Measurements from ENCODE around the gene ADAMTS9.

Gene ADAMTS9

DNA sequence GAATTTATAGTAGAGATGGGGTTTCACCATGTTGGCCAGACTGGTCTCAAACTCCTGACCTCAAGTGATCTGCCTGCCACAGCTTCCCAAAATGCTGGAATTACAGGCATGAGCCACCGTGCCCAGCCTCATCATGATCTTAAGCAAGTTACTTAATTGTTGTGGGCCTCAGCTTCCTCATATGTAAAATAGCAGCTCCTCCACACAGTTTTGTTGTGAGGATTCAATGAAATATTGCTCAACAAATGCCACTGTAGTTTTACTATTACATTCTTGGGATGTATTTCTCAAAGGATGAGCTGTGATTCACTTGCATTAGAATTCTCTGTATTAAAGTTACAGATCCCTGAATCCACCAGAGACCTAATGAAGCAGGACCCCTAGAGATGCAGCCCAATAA is 168.8 kb downstream of the ADAMTS9 start:
- DNase-seq, result no peak

DNA sequence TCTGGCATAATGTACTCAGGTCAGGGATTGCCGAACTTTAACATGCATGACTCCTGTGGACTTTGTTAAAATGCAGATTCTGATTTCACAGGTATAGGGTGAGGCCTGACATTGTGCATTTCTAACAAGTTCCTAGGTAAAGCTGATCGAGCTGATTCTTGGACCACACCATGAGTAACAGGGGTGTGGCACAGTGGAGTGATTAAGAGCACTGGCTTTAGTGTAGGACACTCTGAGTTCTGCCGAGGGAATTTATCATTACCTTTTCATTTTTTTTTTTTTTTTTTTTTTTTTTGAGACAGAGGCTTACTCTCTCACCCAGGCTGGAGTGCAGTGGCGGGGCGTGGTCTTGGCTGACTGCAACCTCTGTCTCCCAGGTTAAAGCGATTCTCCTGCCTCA is 169.3 kb downstream of the ADAMTS9 start:
- no peak for DNase-seq

DNA sequence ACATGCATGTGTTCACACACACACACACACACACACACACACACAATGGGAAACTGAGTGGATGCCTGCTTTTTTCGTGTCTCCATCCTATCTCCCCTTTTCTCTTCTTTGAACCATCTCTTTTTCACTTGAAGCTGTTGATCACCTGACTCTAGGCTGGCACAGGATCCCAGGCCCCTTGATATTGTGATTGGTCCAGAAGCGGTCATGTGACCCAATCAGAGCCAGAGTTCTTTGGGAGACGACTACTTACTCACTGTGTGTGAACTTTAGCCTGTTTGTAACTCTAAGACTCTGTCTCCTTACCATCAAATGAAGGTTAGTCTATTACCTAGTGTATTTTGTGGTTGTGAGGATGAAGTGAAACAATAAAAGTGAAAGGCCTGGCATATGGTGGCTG is 172.9 kb downstream of the ADAMTS9 start:
- no peak for DNase-seq

DNA sequence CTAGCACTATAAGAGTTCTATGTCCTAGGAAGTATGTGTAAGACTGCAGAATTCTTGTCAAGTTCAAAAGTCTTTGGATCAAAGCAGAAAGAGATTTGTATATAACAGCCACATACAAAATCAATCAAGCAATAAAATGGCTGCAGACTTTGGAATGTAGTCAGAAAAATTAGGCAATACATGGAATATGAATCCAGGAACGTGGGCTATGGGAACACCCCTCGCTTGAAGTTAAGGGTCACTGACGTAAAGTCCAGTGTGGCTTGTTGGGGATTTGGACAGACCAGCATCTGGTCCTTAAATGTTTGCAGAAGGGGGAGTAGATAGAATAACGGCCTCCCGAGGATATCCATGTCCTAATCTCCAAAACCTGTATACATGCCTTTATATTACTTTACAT is 178.6 kb downstream of the ADAMTS9 start:
- no peak for DNase-seq

DNA sequence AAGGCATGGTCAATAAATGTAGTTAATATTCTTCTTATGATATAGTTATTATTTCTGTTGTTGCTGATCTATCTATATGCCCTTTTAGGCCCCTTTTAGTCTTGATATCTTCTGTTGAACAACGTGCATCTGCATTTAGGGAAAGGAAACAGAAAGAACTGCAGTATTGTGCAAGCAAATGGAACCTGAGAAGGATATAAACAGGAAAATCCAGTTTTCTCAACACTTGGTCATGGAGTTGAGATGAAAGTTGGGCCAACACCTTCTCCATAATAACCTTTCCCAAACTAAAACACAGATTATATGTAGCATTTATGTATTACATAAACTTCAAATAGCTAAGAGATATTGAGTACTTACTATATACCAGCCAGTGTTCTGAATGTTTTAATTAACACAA is 179.7 kb downstream of the ADAMTS9 start:
- DNase-seq, result no peak

DNA sequence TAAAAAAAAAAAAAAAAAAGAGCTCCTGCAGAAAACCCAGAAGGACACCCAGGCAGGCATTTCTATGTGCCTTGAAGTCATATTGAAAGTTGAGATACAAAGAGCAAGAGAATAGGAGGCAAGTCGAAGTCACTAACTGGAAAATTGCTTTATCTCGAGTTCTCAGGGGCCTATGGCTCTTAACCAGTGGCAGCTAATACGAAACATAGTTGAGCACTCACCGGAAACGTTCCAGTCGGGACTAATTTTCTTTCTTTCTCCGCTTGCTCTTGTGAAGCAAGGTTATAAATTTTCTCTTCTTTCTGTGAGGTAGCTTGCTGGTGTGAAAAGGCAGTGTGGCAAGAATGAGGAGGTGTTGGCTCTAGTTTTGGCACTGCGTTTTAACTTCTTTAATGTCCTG is 181.5 kb downstream of the ADAMTS9 start:
- DNase-seq, result no peak

DNA sequence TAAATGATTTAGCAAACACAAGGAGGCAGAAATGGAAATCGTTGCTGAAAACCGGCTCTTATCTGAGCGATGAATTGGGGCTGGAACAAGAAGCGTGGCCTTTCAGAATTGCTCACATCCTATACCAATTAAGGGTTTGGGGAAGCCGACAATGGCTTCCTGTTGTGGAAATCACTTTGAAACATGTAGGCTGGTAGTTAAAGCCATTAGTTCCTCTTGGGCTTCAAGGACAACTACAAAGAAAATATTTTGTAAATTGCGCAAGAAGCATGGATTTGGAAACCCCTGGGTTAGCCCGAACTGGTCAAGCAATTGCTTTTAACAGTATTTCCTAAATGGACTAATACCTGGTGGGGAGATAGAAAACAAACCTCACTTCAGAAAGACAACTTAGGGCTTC is 182.4 kb downstream of the ADAMTS9 start:
- no peak for DNase-seq

DNA sequence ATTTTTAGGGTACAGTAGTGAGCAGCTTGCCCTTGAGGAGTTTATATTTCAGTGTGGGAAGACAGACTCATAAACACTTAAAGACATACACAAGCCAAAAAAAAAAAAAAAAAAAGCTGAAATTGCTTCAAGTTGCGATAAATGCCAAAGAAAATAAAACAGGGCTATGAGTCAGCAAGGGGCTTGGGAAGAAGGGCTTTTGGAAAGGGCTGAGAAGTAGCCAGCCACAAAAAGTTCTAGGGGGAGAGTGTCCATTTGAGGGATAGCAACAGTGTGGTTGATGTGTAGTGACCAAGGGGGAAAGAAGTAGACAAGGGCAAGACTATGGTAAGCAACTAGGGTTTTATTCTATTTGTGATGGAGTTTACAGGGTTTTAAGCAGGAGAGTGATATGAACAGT is 185.5 kb downstream of the ADAMTS9 start:
- no peak for DNase-seq

DNA sequence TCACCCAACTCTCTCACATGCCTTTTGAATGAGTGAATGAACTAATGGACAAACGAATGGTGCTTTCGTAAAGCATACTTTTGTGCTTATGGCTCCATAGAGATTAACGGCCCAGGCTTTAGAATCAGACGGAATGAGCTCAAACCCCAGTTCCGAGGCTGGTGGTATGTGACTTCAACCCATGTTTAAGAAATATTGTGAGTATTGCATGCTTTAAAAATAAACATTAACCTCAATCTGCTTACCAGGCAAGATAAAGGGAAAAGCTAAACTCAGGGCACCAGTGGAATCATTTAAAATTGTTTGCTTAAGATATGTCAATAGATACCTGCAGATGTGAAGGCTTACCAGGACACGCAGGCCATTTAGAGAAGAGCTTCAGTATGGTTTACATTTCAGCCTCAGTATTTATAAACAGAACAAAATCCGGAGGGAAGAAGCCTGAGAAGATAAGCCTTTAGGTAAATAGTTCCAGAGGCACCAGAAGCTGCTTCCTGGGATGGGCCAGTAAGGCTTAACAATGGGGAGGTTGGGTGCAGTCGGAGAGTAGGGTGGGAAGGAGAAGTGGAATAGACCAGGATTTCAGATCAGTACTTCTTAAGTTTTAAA is 186.4 kb downstream of the ADAMTS9 start:
- no peak for DNase-seq

DNA sequence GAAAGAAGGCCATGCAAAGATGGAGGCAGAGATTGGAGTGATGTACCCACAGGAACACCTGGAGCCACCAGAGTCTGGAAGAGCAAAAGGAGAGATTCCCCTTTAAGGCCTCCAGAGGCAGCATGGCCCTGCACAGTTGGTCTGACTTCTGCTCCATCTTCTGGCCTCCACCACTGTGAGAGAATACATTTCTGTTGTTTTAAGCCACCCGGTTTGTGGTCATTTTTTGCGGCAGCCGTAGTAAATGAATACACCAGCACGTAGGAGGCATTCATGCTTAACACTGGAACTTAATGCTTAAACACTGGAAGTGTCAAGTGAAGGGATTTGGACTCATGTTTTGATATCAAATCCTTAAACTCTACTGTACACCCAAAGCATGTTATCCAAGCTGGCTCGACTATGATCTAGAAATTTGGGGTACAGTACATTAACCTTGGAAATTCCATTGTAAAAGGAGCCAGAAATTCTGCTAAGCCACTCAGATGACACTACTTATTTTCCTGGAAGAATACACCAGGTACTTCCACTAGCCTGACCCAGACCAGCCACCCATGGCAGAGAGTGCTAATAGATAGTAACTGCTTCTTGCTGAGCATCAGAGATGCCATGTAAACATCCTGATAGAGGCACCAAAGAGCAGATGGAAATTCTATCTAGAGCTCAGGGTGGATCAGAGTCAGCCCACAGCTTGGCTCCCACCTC is 190.9 kb downstream of the ADAMTS9 start:
- DNase-seq, result no peak

DNA sequence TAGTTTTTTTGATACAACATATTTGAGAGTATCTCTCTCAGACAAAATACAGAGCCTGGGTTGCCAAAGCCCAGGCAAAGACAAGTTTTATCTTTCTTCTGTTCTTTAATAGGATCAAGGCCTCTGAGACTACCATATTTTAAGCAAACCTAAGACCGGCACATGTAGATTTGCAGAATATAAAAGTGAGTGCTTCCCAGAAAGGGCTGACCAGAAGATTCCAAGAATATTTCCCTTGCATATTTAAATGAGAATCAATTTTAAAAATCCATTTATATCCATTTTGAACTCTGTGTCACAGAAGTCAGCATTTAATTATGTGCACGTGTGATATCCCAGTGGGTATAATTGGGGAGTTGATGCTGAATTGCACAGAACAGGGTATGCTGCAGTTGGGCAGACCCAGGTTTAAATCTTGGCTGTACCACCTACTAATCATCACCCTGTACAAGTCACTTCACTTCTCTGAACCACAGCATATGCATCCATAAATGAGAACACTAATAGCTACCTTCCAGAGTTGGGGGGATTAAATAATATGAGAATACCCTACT is 191.9 kb downstream of the ADAMTS9 start:
- no peak for DNase-seq

DNA sequence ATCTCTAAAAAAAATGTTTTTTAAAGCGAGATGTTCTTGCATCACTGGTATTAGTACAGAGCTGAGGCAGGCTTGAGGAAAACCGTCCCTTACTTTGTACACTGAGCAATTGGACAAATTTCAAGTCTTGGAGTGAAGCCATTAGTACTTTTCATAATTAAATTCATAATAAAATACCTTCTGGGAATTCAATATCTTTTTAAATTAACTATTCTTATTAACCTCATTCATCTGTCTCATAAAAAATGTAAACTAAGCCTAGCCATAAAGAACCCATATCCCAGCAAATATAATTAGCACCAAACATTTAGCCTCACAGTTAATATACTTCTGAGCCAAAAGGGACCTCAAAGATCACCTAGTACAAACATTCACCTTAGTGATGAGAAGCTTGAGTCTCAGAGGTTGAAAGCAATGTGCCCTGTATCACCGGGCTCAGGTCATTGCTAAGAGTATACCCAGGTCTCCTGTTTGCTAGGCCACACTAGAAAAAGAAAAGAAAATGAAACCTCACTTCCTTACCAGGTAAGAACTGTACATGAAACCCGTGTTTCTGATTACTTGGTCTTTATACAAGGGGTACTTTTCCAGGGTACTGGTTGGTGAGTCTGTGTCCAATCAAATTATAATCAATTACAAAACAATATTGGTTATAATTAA is 192.5 kb downstream of the ADAMTS9 start:
- DNase-seq, result no peak

DNA sequence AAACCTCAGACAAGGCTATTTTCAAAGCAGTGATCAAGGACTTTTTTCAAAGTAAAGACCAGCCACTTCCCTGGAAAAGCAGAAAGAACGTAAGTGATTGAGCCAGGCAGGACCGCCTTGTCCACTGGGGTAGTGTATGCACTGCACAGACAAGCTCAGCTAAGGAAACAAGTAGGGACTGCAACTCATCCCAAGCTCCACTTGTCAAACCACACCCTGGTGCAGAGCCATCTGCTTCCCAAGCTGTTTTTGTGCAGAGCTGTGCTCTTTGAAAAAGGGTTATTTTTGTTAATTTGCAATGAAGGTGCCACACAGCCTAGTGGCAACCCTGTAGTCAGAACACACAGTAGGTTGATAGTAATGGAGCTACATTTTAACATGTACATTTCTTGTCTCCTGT is 193.3 kb downstream of the ADAMTS9 start:
- DNase-seq, result no peak

DNA sequence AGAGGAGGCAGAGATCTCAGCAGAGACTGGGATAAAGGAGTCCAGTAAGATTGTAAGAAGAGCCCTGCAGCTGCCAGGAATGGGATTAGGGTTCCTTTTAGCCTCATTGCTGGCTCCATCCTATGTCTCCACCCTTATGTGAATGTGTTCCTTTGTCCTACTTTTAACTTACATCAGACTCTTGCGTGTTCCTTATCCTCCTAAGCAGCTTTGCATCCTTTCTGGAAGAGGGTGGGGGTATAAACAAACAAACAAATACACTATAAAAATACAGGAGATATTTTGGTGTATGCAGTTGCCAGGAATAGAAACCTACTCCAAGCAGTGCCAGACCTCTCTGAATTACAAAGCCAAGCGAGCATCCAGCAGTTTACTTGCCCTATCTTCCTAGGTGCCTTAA is 194.7 kb downstream of the ADAMTS9 start:
- DNase-seq, result no peak

DNA sequence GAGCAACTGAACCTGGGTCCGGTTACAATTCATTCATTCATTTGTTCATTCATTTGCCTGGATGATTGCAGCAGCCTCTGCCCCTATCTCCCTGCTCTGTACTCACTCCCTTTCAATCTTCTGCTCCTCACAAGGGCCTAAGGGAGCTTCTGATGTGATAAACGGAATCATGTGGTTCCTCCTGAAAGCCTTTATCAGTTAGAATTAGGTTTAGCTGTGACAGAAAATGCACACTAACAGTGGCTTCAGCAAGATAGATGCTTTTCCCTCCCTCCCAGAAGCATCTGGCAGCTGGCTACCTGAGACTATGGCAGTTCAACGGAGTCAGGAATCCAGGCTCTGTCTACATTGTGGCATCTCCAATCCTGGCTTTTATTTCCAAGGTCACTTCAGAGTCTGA is 196.0 kb downstream of the ADAMTS9 start:
- DNase-seq, result no peak

DNA sequence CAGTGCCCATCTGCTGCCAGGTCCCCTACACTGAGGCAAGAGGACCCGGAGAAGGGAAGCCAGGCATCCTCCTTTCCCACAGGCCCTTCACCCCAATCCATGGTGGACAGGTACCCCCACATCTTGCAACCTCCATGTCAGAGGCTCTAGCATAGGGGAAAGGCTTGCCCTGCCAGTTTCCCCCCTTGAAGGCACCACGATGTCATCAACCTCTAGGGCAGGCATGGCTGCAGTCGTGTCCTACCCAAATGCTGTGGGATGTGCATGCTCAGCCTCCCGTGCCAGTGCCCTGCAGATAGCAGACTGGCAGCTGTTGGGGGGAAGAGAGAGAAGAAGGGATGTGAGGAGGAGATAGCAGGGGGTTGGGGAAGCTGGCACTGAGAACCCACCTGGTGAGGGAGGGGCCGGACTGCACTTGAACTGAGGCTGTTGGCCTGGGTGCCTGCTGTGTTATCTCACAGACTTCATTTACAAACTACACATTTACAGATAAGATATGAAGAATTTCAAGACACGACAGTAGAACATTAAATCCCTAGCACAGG is 197.5 kb downstream of the ADAMTS9 start:
- DNase-seq, result no peak

DNA sequence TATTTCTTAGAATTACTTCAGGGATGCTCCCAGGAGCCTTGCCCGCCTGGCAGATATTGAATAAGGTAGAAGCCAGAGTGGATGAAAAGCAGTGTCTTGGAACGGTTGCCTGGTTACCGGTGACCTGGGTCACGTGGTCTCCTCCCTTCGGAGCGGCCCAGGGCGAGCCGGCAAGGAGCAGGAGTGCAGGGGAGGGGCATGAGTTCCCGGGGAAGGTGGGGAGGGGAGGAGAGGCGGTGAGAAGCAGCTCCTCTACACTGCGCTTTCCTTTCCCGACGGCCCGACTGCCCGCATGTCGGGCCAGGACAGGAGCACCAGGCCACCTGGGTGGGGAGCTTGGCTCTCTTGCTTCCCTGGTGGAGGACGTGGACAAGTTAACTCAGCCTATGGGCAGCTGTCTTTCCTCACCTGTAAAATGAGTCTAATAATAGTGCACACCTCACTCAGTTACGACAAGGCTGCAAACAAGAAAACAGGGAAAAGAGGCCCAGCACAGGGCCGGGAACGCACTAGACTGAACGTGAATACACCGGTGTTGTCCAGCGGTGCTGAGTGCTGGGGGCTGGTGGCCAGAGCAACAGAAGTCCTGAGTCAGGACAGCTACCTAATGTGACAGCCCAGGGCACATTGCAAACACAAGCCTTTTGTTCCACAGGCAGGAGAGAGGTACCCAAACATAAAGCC is 198.3 kb downstream of the ADAMTS9 start:
- no peak for DNase-seq

DNA sequence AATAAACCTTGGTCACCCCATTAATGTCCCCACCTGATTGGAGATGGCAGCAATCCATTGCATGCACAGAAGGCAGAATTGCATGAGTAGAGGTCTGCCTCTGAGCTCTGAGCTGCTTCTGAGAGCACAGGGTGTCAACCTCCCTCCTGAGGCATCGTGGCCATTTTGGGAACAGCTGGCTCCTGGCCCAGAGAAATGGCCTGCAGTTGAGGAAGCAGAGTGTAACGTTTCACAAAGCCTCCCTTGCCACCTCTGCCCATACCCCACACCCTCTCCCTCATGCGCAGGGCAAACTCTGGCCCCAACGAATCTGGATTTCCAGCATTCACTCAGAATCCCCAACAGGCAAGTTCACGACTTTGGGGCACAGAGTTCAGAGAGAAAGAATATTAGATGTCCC is 198.9 kb downstream of the ADAMTS9 start:
- no peak for DNase-seq

DNA sequence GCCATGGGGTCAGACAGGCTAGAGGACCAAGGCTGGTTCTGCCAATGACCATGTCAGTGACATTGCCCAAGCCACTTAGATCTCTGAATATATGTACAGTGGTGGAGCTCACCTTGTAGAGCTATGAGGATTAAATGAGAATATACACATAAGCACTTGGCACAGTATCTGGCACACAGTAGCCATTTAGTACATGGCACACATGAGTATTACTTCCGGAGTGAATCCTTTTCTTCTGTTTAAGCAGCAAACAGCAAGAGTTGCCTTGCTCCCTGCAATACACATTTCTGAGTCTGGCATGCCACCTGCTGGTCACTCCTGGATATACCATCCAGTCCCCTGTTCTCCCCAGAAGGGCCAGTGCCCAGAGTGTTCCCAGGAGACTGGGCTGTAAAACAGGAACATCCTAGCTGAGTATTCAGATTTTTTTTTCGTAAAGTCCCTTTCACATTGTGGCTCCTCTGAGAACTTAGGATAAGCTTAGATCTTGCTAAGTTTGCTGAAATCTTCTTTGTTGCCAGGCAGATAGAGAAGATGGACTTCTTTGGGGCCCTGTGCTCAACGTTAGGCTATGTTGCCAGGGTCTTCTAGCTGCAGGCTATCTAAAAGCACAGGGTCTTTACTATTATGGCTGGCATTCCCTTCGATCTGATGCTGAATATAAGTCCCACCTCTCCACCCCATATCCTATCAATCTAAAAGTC is 203.4 kb downstream of the ADAMTS9 start:
- peak in 1 of 2 experiments; percentile 21 for DNase-seq

DNA sequence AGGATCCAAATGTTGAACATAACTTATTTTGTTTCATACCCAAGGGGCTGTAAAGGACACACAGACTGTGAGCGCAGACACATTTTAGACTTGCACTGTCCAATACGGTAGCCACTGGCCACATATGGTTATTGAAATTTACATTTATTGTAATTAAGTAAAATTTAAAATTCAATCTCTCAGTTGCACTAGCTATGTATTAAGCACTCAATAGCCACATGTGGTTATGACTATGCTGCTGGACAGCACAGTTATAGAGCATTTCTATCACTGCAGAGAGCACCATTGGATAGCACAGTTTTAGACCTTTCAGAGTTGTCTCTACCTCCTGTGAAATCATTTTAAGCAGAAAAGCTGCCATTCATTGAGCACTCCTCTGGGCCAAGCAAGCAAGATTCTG is 204.3 kb downstream of the ADAMTS9 start:
- no peak for DNase-seq

DNA sequence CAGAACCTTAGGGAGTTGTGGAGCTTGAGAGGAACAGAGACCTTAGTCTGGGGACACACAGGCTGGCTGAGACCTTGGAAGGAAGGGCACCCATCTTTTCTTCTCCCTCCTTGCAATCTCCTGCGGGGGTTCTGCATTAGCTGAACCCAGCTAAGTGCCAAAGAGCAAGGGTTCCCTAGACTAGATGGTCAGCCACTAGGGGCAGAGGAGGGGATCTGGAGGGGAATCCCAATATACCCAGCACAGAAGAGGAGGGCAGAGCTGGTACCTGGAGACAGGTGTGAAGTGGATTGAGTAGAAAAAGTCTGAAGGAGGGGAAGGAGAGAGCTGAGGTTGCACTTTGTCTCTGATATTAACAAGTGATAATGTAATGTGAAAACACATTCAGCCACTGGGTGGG is 212.8 kb downstream of the ADAMTS9 start:
- no peak for DNase-seq

DNA sequence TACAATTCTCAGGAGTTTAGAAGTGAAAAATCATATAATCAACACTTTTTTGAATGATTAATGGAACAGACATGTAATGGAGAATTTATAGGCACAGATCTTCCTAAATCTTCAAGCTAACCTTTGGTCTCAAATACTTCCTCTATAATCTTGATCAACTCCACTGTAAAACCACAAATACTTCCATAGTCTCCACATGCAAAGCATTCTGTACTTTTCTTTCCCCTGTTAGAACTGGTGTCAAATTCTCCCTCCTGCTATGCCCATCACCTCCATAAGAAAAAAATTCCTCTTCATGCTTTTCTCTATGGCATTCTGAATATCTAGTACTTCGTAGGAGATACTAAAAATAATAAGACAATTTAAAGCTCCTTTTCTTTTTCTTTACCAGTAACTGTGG is 214.3 kb downstream of the ADAMTS9 start:
- DNase-seq, result no peak

DNA sequence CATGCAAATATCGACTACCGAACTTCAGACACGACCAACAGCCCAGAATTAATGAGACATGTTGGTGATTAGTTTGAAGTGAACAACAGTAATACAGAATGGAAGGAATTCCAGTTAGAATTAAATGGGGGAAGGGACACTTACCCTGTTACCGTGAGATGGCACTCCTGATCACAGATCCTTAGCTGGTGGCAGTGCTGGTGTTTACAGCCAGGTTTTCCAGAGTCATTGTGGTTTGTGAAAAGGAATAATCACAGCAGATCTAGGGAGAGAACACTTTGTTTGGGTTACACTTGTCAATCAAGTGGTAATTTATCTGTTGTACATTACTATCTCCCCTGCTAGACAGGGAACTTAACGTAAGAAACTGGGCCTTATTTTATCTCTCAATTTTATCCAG is 217.4 kb downstream of the ADAMTS9 start:
- DNase-seq, result no peak

Data from SW 1271 (cell line).